Esophagus squamous epithelium (tissue), 4 donors: ENCODE results near the gene LIMK2.

Experiments used
- CTCF ChIP-seq, 6 experiments: fragments of 450-650 bp in 4 of 6; fragments of 200-600 bp in 2 of 6; sonication (generic) in 2 of 6; IDR thresholded peaks; one replicate each; pipeline ENCODE4 v1.5.1; 2016 to 2019; ENCODE audit warnings: antibody characterized with exemption in 6 of 6, mild to moderate bottlenecking in 4 of 6, moderate library complexity in 4 of 6
- POLR2A ChIP-seq, 4 donors: fragments of 450-650 bp; IDR thresholded peaks; one replicate each; pipeline ENCODE4 v1.6.1; 2017; ENCODE audit warnings: antibody characterized with exemption in 4 of 4, mild to moderate bottlenecking in 4 of 4, moderate library complexity in 3 of 4

GRCh38 chr22:31193092-31193491, 19.0 kb upstream of the LIMK2 start:
- no peak for TF ChIP-seq CTCF (IDR thresholded peaks at IDR 0.05)
- no peak for TF ChIP-seq POLR2A (IDR thresholded peaks at IDR 0.05)
